ENCODE data around the gene PAGE3. TPM values are rescaled to one million over a fixed set of nuclear protein-coding genes. Genes with fewer than 3 reads are reported as not detected.

PAGE3 gene
- total and polyA plus RNA-seq, 12 donors = not detected

GRCh38 chrX:55213381-55213780 lies 51.3 kb downstream of the PAGE3 start:
- ATAC-seq = no peak
- H3K27me3 ChIP-seq = peaks cover 0 to 9% (median 0%) of the 10 kb centered on the region in 7 donors
- no peaks in the 10 kb centered on the region for H3K4me1 ChIP-seq
- H3K36me3 ChIP-seq = no peaks in the 10 kb centered on the region
- TF ChIP-seq, protein P1, sequence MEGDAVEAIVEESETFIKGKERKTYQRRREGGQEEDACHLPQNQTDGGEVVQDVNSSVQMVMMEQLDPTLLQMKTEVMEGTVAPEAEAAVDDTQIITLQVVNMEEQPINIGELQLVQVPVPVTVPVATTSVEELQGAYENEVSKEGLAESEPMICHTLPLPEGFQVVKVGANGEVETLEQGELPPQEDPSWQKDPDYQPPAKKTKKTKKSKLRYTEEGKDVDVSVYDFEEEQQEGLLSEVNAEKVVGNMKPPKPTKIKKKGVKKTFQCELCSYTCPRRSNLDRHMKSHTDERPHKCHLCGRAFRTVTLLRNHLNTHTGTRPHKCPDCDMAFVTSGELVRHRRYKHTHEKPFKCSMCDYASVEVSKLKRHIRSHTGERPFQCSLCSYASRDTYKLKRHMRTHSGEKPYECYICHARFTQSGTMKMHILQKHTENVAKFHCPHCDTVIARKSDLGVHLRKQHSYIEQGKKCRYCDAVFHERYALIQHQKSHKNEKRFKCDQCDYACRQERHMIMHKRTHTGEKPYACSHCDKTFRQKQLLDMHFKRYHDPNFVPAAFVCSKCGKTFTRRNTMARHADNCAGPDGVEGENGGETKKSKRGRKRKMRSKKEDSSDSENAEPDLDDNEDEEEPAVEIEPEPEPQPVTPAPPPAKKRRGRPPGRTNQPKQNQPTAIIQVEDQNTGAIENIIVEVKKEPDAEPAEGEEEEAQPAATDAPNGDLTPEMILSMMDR (IDR thresholded peaks at IDR 0.05) = no peak
- H3K4me3 ChIP-seq = no peak overlapping the region
- no peaks in the 10 kb centered on the region for H3K9me3 ChIP-seq
- WGBS, 2 donors = 57 to 67% methylated on average over 3 of the region's 3 CpGs
- DNase-seq = no peak
- no peak overlapping the region for H3K27ac ChIP-seq
- intact Hi-C loops (cut with DNase I) = no loop called here

DNA sequence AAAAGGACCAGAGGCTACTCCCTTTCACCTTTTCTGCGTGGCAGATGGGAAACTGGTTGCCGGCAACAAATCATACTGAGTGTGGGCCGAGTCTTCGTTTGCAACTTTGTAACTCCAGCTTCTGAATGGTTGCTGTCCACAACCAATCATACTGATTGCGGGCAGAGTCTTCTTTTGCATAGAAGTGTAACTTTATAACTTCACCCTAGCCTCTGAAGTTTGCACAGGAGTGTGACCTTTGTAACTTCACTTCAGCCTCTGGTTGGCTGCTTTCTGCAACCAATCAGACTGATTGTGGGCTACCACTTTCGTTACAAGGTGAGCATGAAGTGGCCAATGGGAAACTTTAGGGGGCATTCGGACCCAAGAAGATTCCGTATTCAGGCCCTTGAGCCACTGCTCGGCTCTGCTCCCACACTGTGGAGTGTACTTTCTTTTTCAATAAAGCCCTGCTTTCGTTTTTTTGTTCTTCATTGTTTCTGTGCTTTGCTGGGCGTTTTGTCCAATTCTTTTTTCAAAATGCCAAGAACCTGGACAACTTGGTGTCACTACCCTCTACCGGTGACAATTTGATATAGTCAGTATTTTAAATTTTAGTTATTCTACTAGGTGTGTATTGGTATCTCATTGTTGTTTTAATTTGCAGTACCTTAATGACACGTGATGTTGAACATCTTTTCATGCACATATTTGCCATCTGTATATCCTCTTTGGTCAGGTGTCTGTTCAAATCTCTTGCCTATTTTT lies 53.6 kb downstream of the PAGE3 start:
- Histone ChIP-seq H3K27me3 (peaks cover 0 to 9% (median 0%) of the 10 kb centered on the region in 7 donors), H3K9me3 (no peaks in the 10 kb centered on the region), H3K4me3 (no peak overlapping the region), H3K27ac (no peak overlapping the region), H3K36me3 (no peaks in the 10 kb centered on the region), H3K4me1 (no peaks in the 10 kb centered on the region)
- TF ChIP-seq, protein P1 (IDR thresholded peaks at IDR 0.05) = no peak
- no peak for DNase-seq
- ATAC-seq = no peak
- intact Hi-C loops (cut with DNase I) = no loop called here
- 80 to 88% methylated on average over 13 of the region's 13 CpGs for WGBS, 2 donors

Other genes starting within 250 kb of the PAGE3 start
- gene ALAS2, start 233.9 kb downstream of the PAGE3 start, total RNA-seq = 1 to 10 TPM in 8 of 10 donors, under 1 TPM in 2; 0.61 to 3.8 (median 1.5) TPM
- under 1 TPM in 1 of 2 donors, not detected in 1; 0.04 TPM for gene ALAS2, start 233.9 kb downstream of the PAGE3 start, polyA plus RNA-seq
- not detected for gene PAGE2B, start 189.9 kb downstream of the PAGE3 start, total RNA-seq
- not detected for gene PAGE2B, start 189.9 kb downstream of the PAGE3 start, polyA plus RNA-seq
- gene PAGE2, start 175.9 kb downstream of the PAGE3 start, total RNA-seq = not detected
- not detected for gene PAGE2, start 175.9 kb downstream of the PAGE3 start, polyA plus RNA-seq
- gene PAGE5, start 44.6 kb downstream of the PAGE3 start, total RNA-seq = not detected
- gene PAGE5, start 44.6 kb downstream of the PAGE3 start, polyA plus RNA-seq = not detected
- 10 to 100 TPM in 8 of 10 donors, 1 to 10 TPM in 2; 9.2 to 15.0 (median 11.8) TPM for gene MAGEH1, start 187.2 kb upstream of the PAGE3 start, total RNA-seq
- gene MAGEH1, start 187.2 kb upstream of the PAGE3 start, polyA plus RNA-seq = 10 to 100 TPM in 1 of 2 donors, 1 to 10 TPM in 1; 6.5 to 28.4 TPM
- gene USP51, start 224.9 kb upstream of the PAGE3 start, total RNA-seq = 1 to 10 TPM; 1.5 to 4.9 (median 2.3) TPM
- under 1 TPM; 0.25 to 0.66 TPM for gene USP51, start 224.9 kb upstream of the PAGE3 start, polyA plus RNA-seq

All from heart right ventricle (tissue), 16 donors.